ENCODE results near the gene KIF3A. TPM values are rescaled to one million over a fixed set of nuclear protein-coding genes. Genes with fewer than 3 reads are reported as not detected.

KIF3A gene
- total and polyA plus RNA-seq, 2 of the 8 experiments (the other 6 are each of a cell fraction or from before 2014, with no cell fraction given): 3.1 to 13.1 TPM

- FAIRE-seq: no peak
- TF ChIP-seq EGR1 (IDR thresholded peaks at IDR 0.05; ENCODE audit: borderline replicate concordance, low read depth, low read length): no peak
- TF ChIP-seq RNF2 (IDR thresholded peaks at IDR 0.05; ENCODE audit: borderline replicate concordance, low read depth, low read length, missing control alignments, poor library complexity, severe bottlenecking): no peak
- TF ChIP-seq MAX (IDR thresholded peaks at IDR 0.05): no peak
- no peak for TF ChIP-seq TAF1 (IDR thresholded peaks at IDR 0.05; ENCODE audit: low read depth, low read length)
- no peak for TF ChIP-seq HDAC2 (IDR thresholded peaks at IDR 0.05; ENCODE audit: borderline replicate concordance in 1 of 2, low read depth in 2 of 2, low read length in 2 of 2)
- no peaks in the 10 kb centered on the region for H3K79me1 ChIP-seq (ENCODE audit: low read depth, low read length)
- no peak overlapping the region for H2BK120ac ChIP-seq (replicated peaks; ENCODE audit: low read depth, low read length)
- POLR2A ChIA-PET (ENCODE audit: partially characterized antibody): interaction anchor here (1.0 kb wide), 1 partner anchor 14 kb away, joined by 3 read pairs; no protein-coding TSS in a partner anchor
- H3K4me3 ChIP-seq (ENCODE audit: extremely low read depth in 1 of 4, insufficient read depth in 2 of 4, low read depth in 3 of 4, low read length in 4 of 4): no peak overlapping the region
- H3K4me1 ChIP-seq (replicated peaks in 1 of 4; ENCODE audit: control insufficient read depth in 3 of 4, insufficient read depth in 4 of 4, low read length in 3 of 4): no peaks in the 10 kb centered on the region
- no peak overlapping the region for H3K4ac ChIP-seq (replicated peaks; ENCODE audit: insufficient read length, low read depth, low read length)
- H3K56ac ChIP-seq (replicated peaks; ENCODE audit: insufficient read length, low read depth, low read length): no peak overlapping the region
- no peak overlapping the region for H2AFZ ChIP-seq (ENCODE audit: low read length)
- no peaks in the 10 kb centered on the region; the same call in 1 of the 2 replicates for H3K23me2 ChIP-seq (ENCODE audit: low read depth, low read length)
- no peak overlapping the region for H4K91ac ChIP-seq (replicated peaks; ENCODE audit: insufficient read length, low read length)
- no peak overlapping the region for H2BK15ac ChIP-seq (ENCODE audit: low read length)
- no peaks in the 10 kb centered on the region for H4K20me1 ChIP-seq (replicated peaks in 1 of 2; ENCODE audit: control insufficient read depth in 1 of 2, insufficient read depth in 2 of 2, low read length in 2 of 2)
- H4K5ac ChIP-seq (ENCODE audit: insufficient read length, low read depth, low read length): no peak overlapping the region
- no peak overlapping the region for H2BK12ac ChIP-seq (ENCODE audit: low read depth, low read length)
- no peak overlapping the region for H3K4me2 ChIP-seq (ENCODE audit: insufficient read depth in 1 of 2, low read depth in 2 of 2, low read length in 2 of 2)
- H3K79me2 ChIP-seq (ENCODE audit: control insufficient read depth in 1 of 2, insufficient read depth in 2 of 2, low read length in 2 of 2): no peaks in the 10 kb centered on the region
- no peak overlapping the region for H2BK20ac ChIP-seq (ENCODE audit: low read length)
- H3K36me3 ChIP-seq (ENCODE audit: control insufficient read depth in 2 of 4, insufficient read depth in 4 of 4, low read length in 3 of 4): no peaks in the 10 kb centered on the region
- no peak overlapping the region for H2AK5ac ChIP-seq (ENCODE audit: low read depth, low read length)
- DNase-seq (ENCODE audit: low read depth in 1 of 2, low spot score in 2 of 2): no peak
- H3K23ac ChIP-seq (ENCODE audit: insufficient read length): no peak overlapping the region
- CTCF ChIA-PET (ENCODE audit: partially characterized antibody): interaction anchor here (0.9 to 5.6 kb wide), 17 partner anchors 8 to 180 kb away, joined by 3 to 23 read pairs (median 4); no protein-coding TSS in a partner anchor
- H2BK5ac ChIP-seq (ENCODE audit: low read depth, low read length): no peak overlapping the region
- H3K27ac ChIP-seq (ENCODE audit: low read depth, low read length): no peak overlapping the region
- H3K27me3 ChIP-seq (replicated peaks in 1 of 4; ENCODE audit: control insufficient read depth in 3 of 4, extremely low read depth in 1 of 4, insufficient read depth in 3 of 4, low read length in 3 of 4): no peaks in the 10 kb centered on the region
- 91% methylated on average over 15 of the region's 15 CpGs; no CpG with 5 or more reads in 1 of the 2 experiments for WGBS, 2 experiments (ENCODE audit: extremely low coverage in 1 of 2, insufficient coverage in 1 of 2, insufficient read length in 1 of 2, insufficient replicate concordance in 2 of 2, low coverage in 1 of 2, low lambda C conversion rate in 2 of 2, missing lambda C conversion rate in 1 of 2)
- H3K14ac ChIP-seq (ENCODE audit: insufficient read length): no peak overlapping the region
- no peaks in the 10 kb centered on the region for H3K9me3 ChIP-seq (ENCODE audit: insufficient read depth in 2 of 2, low read depth in 1 of 2, low read length in 1 of 2)
- no peak overlapping the region for H4K8ac ChIP-seq (ENCODE audit: extremely low read depth, insufficient read depth, low read length)
- H3K9ac ChIP-seq (replicated peaks in 1 of 4; ENCODE audit: extremely low read depth in 1 of 4, low read depth in 3 of 4, low read length in 3 of 4): no peak overlapping the region
- no peak overlapping the region for H3K18ac ChIP-seq (ENCODE audit: extremely low read depth, low read length)
These were observed 59.5 kb downstream of the KIF3A start for GRCh38 chr5:132677682-132678400.
